ENCODE measurements around the gene SNX21.

DNA sequence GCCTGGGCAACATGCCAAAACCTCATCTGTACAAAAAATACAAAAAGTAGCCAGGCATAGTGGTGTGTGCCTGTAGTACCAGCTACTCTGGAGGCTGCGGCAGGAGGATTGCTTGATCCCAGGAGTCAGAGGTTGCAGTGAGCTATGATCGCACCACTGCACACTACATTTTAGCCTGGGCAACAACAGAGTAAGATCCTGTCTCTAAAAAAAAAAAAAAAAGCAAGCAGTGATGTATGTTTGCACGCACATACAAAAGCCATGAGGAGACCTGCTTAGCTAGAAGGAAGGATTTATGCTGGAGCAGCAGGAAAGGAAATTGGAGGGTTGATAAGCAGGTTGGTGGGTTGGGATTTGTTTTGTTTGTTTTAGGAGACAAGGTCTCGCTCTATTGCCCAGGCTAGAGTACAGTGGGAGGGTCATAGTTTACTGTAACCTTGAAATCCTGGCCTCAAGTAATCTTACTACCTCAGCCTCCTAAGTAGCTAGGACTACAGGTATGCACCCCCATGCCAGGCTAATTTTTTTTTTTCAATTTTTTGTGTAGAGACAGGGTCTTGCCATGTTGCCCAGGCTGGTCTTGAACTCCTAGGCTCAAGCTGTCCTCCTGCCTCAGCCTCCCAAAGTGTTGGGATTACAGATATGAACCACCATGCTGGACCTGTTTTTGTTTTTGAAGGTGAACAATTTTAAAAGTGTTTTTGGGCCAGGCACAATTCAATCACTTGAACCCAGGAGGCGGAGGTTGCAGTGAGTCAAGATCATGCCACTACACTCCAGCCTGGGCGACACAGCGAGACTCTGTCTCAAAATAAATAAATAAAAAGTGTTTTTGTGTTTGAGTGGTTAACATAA lies 27.8 kb downstream of the SNX21 start:
- TF ChIP-seq, protein P1, sequence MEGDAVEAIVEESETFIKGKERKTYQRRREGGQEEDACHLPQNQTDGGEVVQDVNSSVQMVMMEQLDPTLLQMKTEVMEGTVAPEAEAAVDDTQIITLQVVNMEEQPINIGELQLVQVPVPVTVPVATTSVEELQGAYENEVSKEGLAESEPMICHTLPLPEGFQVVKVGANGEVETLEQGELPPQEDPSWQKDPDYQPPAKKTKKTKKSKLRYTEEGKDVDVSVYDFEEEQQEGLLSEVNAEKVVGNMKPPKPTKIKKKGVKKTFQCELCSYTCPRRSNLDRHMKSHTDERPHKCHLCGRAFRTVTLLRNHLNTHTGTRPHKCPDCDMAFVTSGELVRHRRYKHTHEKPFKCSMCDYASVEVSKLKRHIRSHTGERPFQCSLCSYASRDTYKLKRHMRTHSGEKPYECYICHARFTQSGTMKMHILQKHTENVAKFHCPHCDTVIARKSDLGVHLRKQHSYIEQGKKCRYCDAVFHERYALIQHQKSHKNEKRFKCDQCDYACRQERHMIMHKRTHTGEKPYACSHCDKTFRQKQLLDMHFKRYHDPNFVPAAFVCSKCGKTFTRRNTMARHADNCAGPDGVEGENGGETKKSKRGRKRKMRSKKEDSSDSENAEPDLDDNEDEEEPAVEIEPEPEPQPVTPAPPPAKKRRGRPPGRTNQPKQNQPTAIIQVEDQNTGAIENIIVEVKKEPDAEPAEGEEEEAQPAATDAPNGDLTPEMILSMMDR (conservative IDR thresholded peaks at IDR 0.05; ENCODE audit: low read depth, low read length) = no peak
- TF ChIP-seq EZH2 (IDR thresholded peaks at IDR 0.05; ENCODE audit: borderline replicate concordance, low read depth, low read length, poor library complexity, severe bottlenecking) = no peak
